H9 (cell line): Measurements from ENCODE around the gene CTNNA3. TPM values are rescaled to one million over a fixed set of nuclear protein-coding genes. Genes with fewer than 3 reads are reported as not detected.
A peak's percentile ranks its signal among the peaks of the same experiment; 100 is the strongest.

Experiments
- DNase-seq: peaks from one replicate; pipeline ENCODE4 v3.0.0-alpha.2; 2017
- H2AFZ ChIP-seq: one replicate; pipeline ENCODE4 v1.6.1; 2013; ENCODE audit warnings: mild to moderate bottlenecking, low read length, control low read depth, moderate library complexity
- H2AK5ac ChIP-seq: 2 replicates; pipeline ENCODE4 v1.6.1; 2013; ENCODE audit warnings: low read length, control low read depth, mixed read lengths; ENCODE audit not compliant: insufficient read length
- H2BK120ac ChIP-seq: one replicate; pipeline ENCODE4 v1.6.1; 2013; ENCODE audit warnings: low read depth, mild to moderate bottlenecking, low read length, control low read depth, inconsistent platforms; ENCODE audit not compliant: poor library complexity, severe bottlenecking
- H2BK12ac ChIP-seq: 2 replicates; pipeline ENCODE4 v1.6.1; 2013; ENCODE audit warnings: low read length, control low read depth, mixed read lengths, low read depth; ENCODE audit not compliant: insufficient read length
- H2BK15ac ChIP-seq: 2 replicates; pipeline ENCODE4 v1.6.1; 2013; ENCODE audit warnings: low read depth, low read length, control low read depth
- H2BK20ac ChIP-seq: one replicate; pipeline ENCODE4 v1.6.1; 2013; ENCODE audit warnings: low read depth, mild to moderate bottlenecking, low read length, control low read depth, inconsistent platforms; ENCODE audit not compliant: poor library complexity, severe bottlenecking
- H2BK5ac ChIP-seq: 2 replicates; pipeline ENCODE4 v1.6.1; 2013; ENCODE audit warnings: low read length, control low read depth, mixed read lengths; ENCODE audit not compliant: insufficient read length
- H3K14ac ChIP-seq: 2 replicates; pipeline ENCODE4 v1.6.1; 2013; ENCODE audit warnings: low read length, control low read depth; ENCODE audit not compliant: insufficient read depth
- H3K18ac ChIP-seq: 2 replicates; pipeline ENCODE4 v1.6.1; 2013; ENCODE audit warnings: low read depth, mild to moderate bottlenecking, mixed read lengths, low read length, control low read depth; ENCODE audit not compliant: insufficient read length
- H3K23ac ChIP-seq: 2 replicates; pipeline ENCODE4 v1.6.1; 2013; ENCODE audit warnings: low read length, control low read depth, mixed read lengths, low read depth; ENCODE audit not compliant: insufficient read length
- H3K23me2 ChIP-seq: 2 replicates; pipeline ENCODE4 v1.6.1; 2013; ENCODE audit warnings: low read depth, mild to moderate bottlenecking, mixed read lengths, low read length, control low read depth; ENCODE audit not compliant: insufficient read length, poor library complexity, severe bottlenecking
- H3K27ac ChIP-seq: 2 replicates; pipeline ENCODE4 v1.5.1; 2013; ENCODE audit warnings: low read length, control low read depth, mixed read lengths, low read depth; ENCODE audit not compliant: insufficient read length
- H3K27me3 ChIP-seq: 2 replicates; pipeline ENCODE4 v1.6.1; 2013; ENCODE audit warnings: low read length, control low read depth, inconsistent platforms; ENCODE audit not compliant: insufficient read depth
- H3K4ac ChIP-seq: 2 replicates; pipeline ENCODE4 v1.6.1; 2013; ENCODE audit warnings: low read depth, mild to moderate bottlenecking, control low read depth, inconsistent platforms, low read length, moderate library complexity
- H3K4me1 ChIP-seq: 2 replicates; pipeline ENCODE4 v1.6.1; 2013; ENCODE audit warnings: low read length, control low read depth, inconsistent platforms; ENCODE audit not compliant: insufficient read depth
- H3K4me2 ChIP-seq: 2 replicates; pipeline ENCODE4 v1.6.1; 2013; ENCODE audit warnings: low read length, control low read depth, mixed read lengths; ENCODE audit not compliant: insufficient read length, insufficient read depth
- H3K56ac ChIP-seq: 2 replicates; pipeline ENCODE4 v1.6.1; 2013; ENCODE audit warnings: low read depth, mild to moderate bottlenecking, mixed read lengths, low read length, control low read depth; ENCODE audit not compliant: insufficient read length
- H3K79me1 ChIP-seq: 2 replicates; pipeline ENCODE4 v1.6.1; 2013; ENCODE audit warnings: low read depth, mild to moderate bottlenecking, moderate library complexity, low read length, control low read depth, inconsistent platforms; ENCODE audit not compliant: insufficient read depth, poor library complexity, severe bottlenecking
- H3K79me2 ChIP-seq: 2 replicates; pipeline ENCODE4 v1.6.1; 2013; ENCODE audit warnings: low read length, control low read depth, inconsistent platforms; ENCODE audit not compliant: insufficient read depth
- H3K9ac ChIP-seq: 2 replicates; pipeline ENCODE4 v1.6.1; 2013; ENCODE audit warnings: low read length, control low read depth, mixed read lengths; ENCODE audit not compliant: insufficient read length; ENCODE audit errors: extremely low read depth
- H3K9me3 ChIP-seq: one replicate; pipeline ENCODE4 v1.6.1; 2013; ENCODE audit warnings: low read depth, low read length, inconsistent platforms; ENCODE audit not compliant: control insufficient read depth
- H3T11ph ChIP-seq: one replicate; pipeline ENCODE4 v1.6.1; 2013; ENCODE audit warnings: mild to moderate bottlenecking, low read length, control low read depth, inconsistent platforms
- H4K20me1 ChIP-seq: one replicate; pipeline ENCODE4 v1.6.1; 2013; ENCODE audit not compliant: control insufficient read depth, insufficient read length, insufficient read depth
- H4K5ac ChIP-seq: 2 replicates; pipeline ENCODE4 v1.6.1; 2013; ENCODE audit warnings: low read depth, mild to moderate bottlenecking, mixed read lengths, low read length, control low read depth; ENCODE audit not compliant: insufficient read length
- H4K8ac ChIP-seq: replicated peaks from 2 replicates; pipeline ENCODE4 v1.6.1; 2013; ENCODE audit warnings: low read length, control low read depth, mixed read lengths, low read depth; ENCODE audit not compliant: insufficient read length
- H4K91ac ChIP-seq: 2 replicates; pipeline ENCODE4 v1.6.1; 2013; ENCODE audit warnings: low read depth, mild to moderate bottlenecking, moderate library complexity, mixed read lengths, low read length, control low read depth; ENCODE audit not compliant: insufficient read length
- H3K27ac Mint-ChIP-seq, 3 experiments: 2 replicates in 2 of 3; 3 replicates in 1 of 3; pipeline ENCODE4 v1.8.0; 2020 to 2021; ENCODE audit warnings: mixed read lengths in 3 of 3, mild to moderate bottlenecking in 1 of 3, moderate library complexity in 1 of 3
- H3K27me3 Mint-ChIP-seq: 2 replicates; pipeline ENCODE4 v1.8.0; 2021; ENCODE audit warnings: low read depth, mild to moderate bottlenecking, moderate library complexity, mixed read lengths
- H3K36me3 Mint-ChIP-seq, 3 experiments: 2 replicates in 2 of 3; 3 replicates in 1 of 3; pipeline ENCODE4 v1.8.0; 2020 to 2021; ENCODE audit warnings: low read depth in 3 of 3, mixed read lengths in 3 of 3; ENCODE audit not compliant: insufficient read depth in 1 of 3
- H3K4me1 Mint-ChIP-seq, 2 experiments: 2 replicates each; pipeline ENCODE4 v1.8.0; 2020; ENCODE audit warnings: mixed read lengths in 2 of 2
- H3K4me3 Mint-ChIP-seq, 2 experiments: 2 replicates in 1 of 2; 3 replicates in 1 of 2; pipeline ENCODE4 v1.8.0; 2020 to 2021; ENCODE audit warnings: mild to moderate bottlenecking in 2 of 2, mixed read lengths in 2 of 2, moderate library complexity in 1 of 2
- H3K9me3 Mint-ChIP-seq, 2 experiments: 2 replicates in 1 of 2; 3 replicates in 1 of 2; pipeline ENCODE4 v1.8.0; 2020; ENCODE audit warnings: mild to moderate bottlenecking in 2 of 2, mixed read lengths in 2 of 2, moderate library complexity in 1 of 2
- WGBS: extraction: QIAGEN DNeasy Blood & Tissue Kit; methylation state at CpG from one replicate; pipeline ENCODE4 v1.1.7; 2013; ENCODE audit warnings: missing lambda C conversion rate, low lambda C conversion rate, mixed read lengths; ENCODE audit not compliant: insufficient read length; ENCODE audit errors: extremely low coverage; 5-methylcytosine and 5-hydroxymethylcytosine counted together
- total RNA-seq: library from RNA; stranded (reverse); gene quantifications from 2 replicates; pipeline ENCODE4 v1.2.1, GENCODE V29; 2021
- TF ChIP-seq, protein P1 (sequence below): fragments of 200-600 bp; sonication (generic); conservative IDR thresholded peaks from 3 replicates; pipeline ENCODE4 v1.8.0; 2021; ENCODE audit warnings: antibody characterized with exemption, mild to moderate bottlenecking

The CTNNA3 gene
- total RNA-seq, 1 experiment from 2014 or later = 3.3 TPM

DNA sequence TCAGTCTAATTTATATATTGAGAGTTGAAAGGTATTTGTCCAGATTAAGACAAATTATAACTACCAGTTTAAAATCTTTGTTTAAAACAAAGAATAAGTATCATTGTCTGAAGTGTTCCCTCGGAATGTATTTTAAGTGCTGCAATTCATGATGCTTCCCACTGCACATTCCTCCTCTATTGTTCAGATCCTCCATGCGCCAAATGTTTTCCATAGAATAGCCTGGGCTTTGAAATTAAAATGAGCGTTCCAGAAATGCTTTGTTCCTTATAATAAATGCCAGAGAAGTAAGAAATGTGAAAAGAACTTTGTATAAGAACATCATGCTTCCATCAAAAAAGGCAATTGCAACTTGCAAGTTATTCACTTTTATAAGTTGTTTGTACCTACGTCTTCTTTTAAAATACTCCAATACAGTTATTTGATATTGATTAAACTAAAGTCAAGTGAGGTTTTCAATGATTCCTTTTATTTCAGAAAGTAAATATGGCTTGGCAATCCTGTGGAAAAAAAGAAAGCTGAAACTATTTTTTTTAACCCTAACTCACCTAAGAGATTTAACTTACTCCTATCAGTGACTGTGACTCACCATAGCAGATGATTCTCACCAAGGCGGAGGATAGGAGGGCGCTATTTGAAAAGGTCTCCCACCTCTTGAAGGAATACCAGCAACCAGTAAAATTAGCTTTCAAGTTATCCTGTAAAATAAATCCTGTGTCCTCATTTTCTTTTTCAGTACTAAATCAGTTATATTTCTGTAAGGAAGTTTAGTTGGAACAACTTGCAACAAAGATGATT is 85.8 kb downstream of the CTNNA3 start:
- Histone ChIP-seq H3K23ac (no peak overlapping the region), H3K4ac (no peak overlapping the region), H3K9me3 (no peaks in the 10 kb centered on the region), H3K4me1 (no peaks in the 10 kb centered on the region; the same call in 1 of the 2 replicates), H4K8ac (no peak overlapping the region), H3K27ac (no peak overlapping the region), H4K91ac (no peak overlapping the region), H2BK120ac (no peak overlapping the region), H3K27me3 (no peaks in the 10 kb centered on the region), H3K9ac (no peak overlapping the region), H3K23me2 (no peaks in the 10 kb centered on the region), H2BK20ac (no peak overlapping the region), H4K5ac (no peak overlapping the region), H3T11ph (no peak overlapping the region), H4K20me1 (no peaks in the 10 kb centered on the region), H2AFZ (no peak overlapping the region), H3K4me2 (no peak overlapping the region), H3K56ac (no peak overlapping the region), H2AK5ac (no peak overlapping the region), H2BK5ac (no peak overlapping the region), H3K79me1 (no peaks in the 10 kb centered on the region), H2BK12ac (no peak overlapping the region), H3K14ac (no peak overlapping the region), H3K18ac (no peak overlapping the region), H3K79me2 (no peaks in the 10 kb centered on the region), H2BK15ac (no peak overlapping the region)
- TF ChIP-seq, protein P1, sequence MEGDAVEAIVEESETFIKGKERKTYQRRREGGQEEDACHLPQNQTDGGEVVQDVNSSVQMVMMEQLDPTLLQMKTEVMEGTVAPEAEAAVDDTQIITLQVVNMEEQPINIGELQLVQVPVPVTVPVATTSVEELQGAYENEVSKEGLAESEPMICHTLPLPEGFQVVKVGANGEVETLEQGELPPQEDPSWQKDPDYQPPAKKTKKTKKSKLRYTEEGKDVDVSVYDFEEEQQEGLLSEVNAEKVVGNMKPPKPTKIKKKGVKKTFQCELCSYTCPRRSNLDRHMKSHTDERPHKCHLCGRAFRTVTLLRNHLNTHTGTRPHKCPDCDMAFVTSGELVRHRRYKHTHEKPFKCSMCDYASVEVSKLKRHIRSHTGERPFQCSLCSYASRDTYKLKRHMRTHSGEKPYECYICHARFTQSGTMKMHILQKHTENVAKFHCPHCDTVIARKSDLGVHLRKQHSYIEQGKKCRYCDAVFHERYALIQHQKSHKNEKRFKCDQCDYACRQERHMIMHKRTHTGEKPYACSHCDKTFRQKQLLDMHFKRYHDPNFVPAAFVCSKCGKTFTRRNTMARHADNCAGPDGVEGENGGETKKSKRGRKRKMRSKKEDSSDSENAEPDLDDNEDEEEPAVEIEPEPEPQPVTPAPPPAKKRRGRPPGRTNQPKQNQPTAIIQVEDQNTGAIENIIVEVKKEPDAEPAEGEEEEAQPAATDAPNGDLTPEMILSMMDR = no peak
- Mint-ChIP-seq H3K27ac (peak overlapping the region in 2 of 3 experiments; percentile 11 to 42; a peak in 3 of 7 replicates), H3K4me1 (peaks cover 19 to 25% of the 10 kb centered on the region in 2 experiments), H3K4me3 (no peak overlapping the region), H3K9me3 (peaks cover 7 to 9% of the 10 kb centered on the region in 2 experiments; a peak in 4 of 5 replicates), H3K36me3 (peaks cover 0 to 8% (median 5%) of the 10 kb centered on the region in 3 experiments; a peak in 3 of 7 replicates), H3K27me3 (no peaks in the 10 kb centered on the region)
- whole genome bisulfite sequencing = no CpG with 5 or more reads among the region's 6 CpGs
- DNase-seq = no peak
